Mesendoderm (in vitro differentiated cells): ENCODE measurements around the gene ZP1.

Experiments
- DNase-seq: peaks from one replicate; pipeline ENCODE4 v3.0.0; 2013
- H2AK5ac ChIP-seq: 2 replicates; pipeline ENCODE4 v1.6.1; 2013; ENCODE audit warnings: low read length, inconsistent platforms
- H2BK120ac ChIP-seq: 2 replicates; pipeline ENCODE4 v1.6.1; 2013; ENCODE audit warnings: low read depth, mild to moderate bottlenecking, low read length, moderate library complexity, mixed read lengths
- H2BK15ac ChIP-seq: replicated peaks from 2 replicates; pipeline ENCODE4 v1.6.1; 2013; ENCODE audit warnings: low read depth, mild to moderate bottlenecking, moderate library complexity
- H2BK5ac ChIP-seq: 2 replicates; pipeline ENCODE4 v1.6.1; 2013; ENCODE audit warnings: low read length, inconsistent platforms
- H3K18ac ChIP-seq: 2 replicates; pipeline ENCODE4 v1.6.1; 2013; ENCODE audit warnings: mild to moderate bottlenecking, low read length, mixed read lengths
- H3K23ac ChIP-seq: one replicate; pipeline ENCODE4 v1.6.1; 2013; ENCODE audit warnings: low read length
- H3K27ac ChIP-seq: 2 replicates; pipeline ENCODE4 v1.5.1; 2013; ENCODE audit warnings: low read depth, mild to moderate bottlenecking, inconsistent platforms, low read length, moderate library complexity
- H3K27me3 ChIP-seq: 2 replicates; pipeline ENCODE4 v1.6.1; 2013; ENCODE audit warnings: low read length, control low read depth, mild to moderate bottlenecking, inconsistent platforms; ENCODE audit not compliant: insufficient read depth, poor library complexity
- H3K36me3 ChIP-seq: 2 replicates; pipeline ENCODE4 v1.6.1; 2013; ENCODE audit warnings: low read length, inconsistent platforms; ENCODE audit not compliant: control insufficient read depth, insufficient read depth
- H3K4ac ChIP-seq: one replicate; pipeline ENCODE4 v1.6.1; 2013; ENCODE audit warnings: low read depth, mild to moderate bottlenecking, low read length, moderate library complexity
- H3K4me1 ChIP-seq: 2 replicates; pipeline ENCODE4 v1.6.1; 2013; ENCODE audit warnings: low read depth, low read length, inconsistent platforms; ENCODE audit not compliant: control insufficient read depth
- H3K4me2 ChIP-seq: 2 replicates; pipeline ENCODE4 v1.6.1; 2013; ENCODE audit warnings: low read length
- H3K4me3 ChIP-seq: 2 replicates; pipeline ENCODE4 v1.5.1; 2013; ENCODE audit warnings: mild to moderate bottlenecking, low read length
- H3K56ac ChIP-seq: one replicate; pipeline ENCODE4 v1.6.1; 2013; ENCODE audit warnings: low read length
- H3K79me1 ChIP-seq: 2 replicates; pipeline ENCODE4 v1.6.1; 2013; ENCODE audit warnings: low read length, inconsistent platforms
- H3K79me2 ChIP-seq: 2 replicates; pipeline ENCODE4 v1.6.1; 2013; ENCODE audit warnings: mild to moderate bottlenecking, low read length; ENCODE audit not compliant: control insufficient read depth, insufficient read depth
- H3K9ac ChIP-seq: 2 replicates; pipeline ENCODE4 v1.6.1; 2013; ENCODE audit warnings: low read length, inconsistent platforms
- H4K5ac ChIP-seq: one replicate; pipeline ENCODE4 v1.6.1; 2013; ENCODE audit warnings: low read length
- H4K8ac ChIP-seq: one replicate; pipeline ENCODE4 v1.6.1; 2013; ENCODE audit warnings: low read depth, mild to moderate bottlenecking, control low read depth, low read length, moderate library complexity
- WGBS: extraction: QIAGEN DNeasy Blood & Tissue Kit; methylation state at CpG from one replicate; pipeline ENCODE4 v1.1.7; 2013; ENCODE audit warnings: low lambda C conversion rate, missing lambda C conversion rate; ENCODE audit not compliant: insufficient coverage; ENCODE audit errors: extremely low coverage; 5-methylcytosine and 5-hydroxymethylcytosine counted together

The ZP1 gene

GRCh38 chr11:60825790-60826189, 41.6 kb upstream of the ZP1 start:
- no peak overlapping the region for H3K4me2 ChIP-seq
- no peak overlapping the region for H4K5ac ChIP-seq
- no CpG with 5 or more reads among the region's 6 CpGs for whole genome bisulfite sequencing
- no peak overlapping the region for H3K4ac ChIP-seq
- H3K9ac ChIP-seq: no peak overlapping the region
- no peak overlapping the region for H2AK5ac ChIP-seq
- no peak overlapping the region for H3K23ac ChIP-seq
- no peak for DNase-seq
- no peaks in the 10 kb centered on the region for H3K4me1 ChIP-seq
- H3K79me1 ChIP-seq: no peaks in the 10 kb centered on the region
- H3K56ac ChIP-seq: no peak overlapping the region
- no peak overlapping the region for H2BK120ac ChIP-seq
- no peaks in the 10 kb centered on the region for H3K79me2 ChIP-seq
- no peak overlapping the region for H3K18ac ChIP-seq
- H2BK5ac ChIP-seq: no peak overlapping the region
- H3K27me3 ChIP-seq: no peaks in the 10 kb centered on the region
- H3K4me3 ChIP-seq: no peak overlapping the region
- no peak overlapping the region for H4K8ac ChIP-seq
- no peak overlapping the region for H3K27ac ChIP-seq
- no peaks in the 10 kb centered on the region for H3K36me3 ChIP-seq
- no peak overlapping the region for H2BK15ac ChIP-seq

GRCh38 chr11:60830478-60831142, 36.7 kb upstream of the ZP1 start:
- Histone ChIP-seq H3K56ac (no peak overlapping the region), H3K79me1 (no peaks in the 10 kb centered on the region), H2AK5ac (no peak overlapping the region), H2BK15ac (no peak overlapping the region), H4K5ac (no peak overlapping the region), H3K36me3 (no peaks in the 10 kb centered on the region), H3K27ac (no peak overlapping the region), H3K4me3 (no peak overlapping the region), H4K8ac (no peak overlapping the region), H3K4ac (no peak overlapping the region), H3K23ac (no peak overlapping the region), H2BK5ac (no peak overlapping the region), H3K79me2 (no peaks in the 10 kb centered on the region), H3K27me3 (no peaks in the 10 kb centered on the region), H3K9ac (no peak overlapping the region), H2BK120ac (no peak overlapping the region), H3K4me1 (no peaks in the 10 kb centered on the region), H3K18ac (no peak overlapping the region), H3K4me2 (no peak overlapping the region)
- DNase-seq: no peak
- no CpG with 5 or more reads among the region's 10 CpGs for WGBS

- DNase-seq: peak; percentile 69
- Histone ChIP-seq H4K5ac (no peak overlapping the region), H3K9ac (no peak overlapping the region), H3K4me2 (no peak overlapping the region), H4K8ac (no peak overlapping the region), H3K27ac (no peak overlapping the region), H3K36me3 (no peaks in the 10 kb centered on the region), H3K79me2 (no peaks in the 10 kb centered on the region), H2BK5ac (no peak overlapping the region), H3K56ac (no peak overlapping the region), H2BK15ac (no peak overlapping the region), H3K18ac (no peak overlapping the region), H3K79me1 (no peaks in the 10 kb centered on the region), H3K4ac (no peak overlapping the region), H2BK120ac (no peak overlapping the region), H3K4me1 (no peaks in the 10 kb centered on the region), H2AK5ac (no peak overlapping the region), H3K27me3 (no peaks in the 10 kb centered on the region), H3K4me3 (no peak overlapping the region), H3K23ac (no peak overlapping the region)
- no CpG with 5 or more reads among the region's 8 CpGs for WGBS
Observed at GRCh38 chr11:60831143-60831500, 36.2 kb upstream of the ZP1 start.

GRCh38 chr11:60831501-60832079, 35.8 kb upstream of the ZP1 start:
- no CpG with 5 or more reads among the region's 7 CpGs for WGBS
- Histone ChIP-seq H3K56ac (no peak overlapping the region), H2BK5ac (no peak overlapping the region)

GRCh38 chr11:60834742-60835533, 32.4 kb upstream of the ZP1 start:
- Histone ChIP-seq H3K79me1 (no peaks in the 10 kb centered on the region), H3K56ac (no peak overlapping the region), H3K27ac (no peak overlapping the region), H3K18ac (no peak overlapping the region), H3K4ac (no peak overlapping the region), H3K9ac (no peak overlapping the region), H2BK15ac (no peak overlapping the region), H3K4me3 (no peak overlapping the region), H3K79me2 (no peaks in the 10 kb centered on the region), H2AK5ac (no peak overlapping the region), H3K36me3 (no peaks in the 10 kb centered on the region), H4K8ac (no peak overlapping the region), H4K5ac (no peak overlapping the region), H2BK120ac (no peak overlapping the region), H3K4me1 (peaks cover 2% of the 10 kb centered on the region), H3K23ac (no peak overlapping the region), H3K4me2 (no peak overlapping the region), H2BK5ac (no peak overlapping the region), H3K27me3 (no peaks in the 10 kb centered on the region)
- no peak for DNase-seq
- no CpG with 5 or more reads among the region's 7 CpGs for WGBS

More at GRCh38 chr11:60831501-60832079, 35.8 kb upstream of the ZP1 start:
- Histone ChIP-seq H3K36me3 (no peaks in the 10 kb centered on the region), H3K79me1 (no peaks in the 10 kb centered on the region), H2BK15ac (no peak overlapping the region), H3K27ac (no peak overlapping the region), H3K9ac (no peak overlapping the region), H3K4me2 (no peak overlapping the region), H3K79me2 (no peaks in the 10 kb centered on the region), H3K23ac (no peak overlapping the region), H3K4ac (no peak overlapping the region), H2BK120ac (no peak overlapping the region), H4K5ac (no peak overlapping the region), H2AK5ac (no peak overlapping the region), H3K27me3 (no peaks in the 10 kb centered on the region), H3K4me3 (no peak overlapping the region), H4K8ac (no peak overlapping the region), H3K4me1 (no peaks in the 10 kb centered on the region), H3K18ac (no peak overlapping the region)
- no peak for DNase-seq
